PC-3 (cell line): ENCODE data around the gene ADGRV1.

ENCODE experiments used
- CTCF ChIP-seq: fragments of 300-600 bp; sonication (generic); conservative IDR thresholded peaks from 2 replicates; pipeline ENCODE4 v1.5.1; 2017; ENCODE audit warnings: antibody characterized with exemption, low read depth, mild to moderate bottlenecking, low read length
- EZH2 ChIP-seq: fragments of 300-600 bp; sonication (generic); IDR thresholded peaks from one replicate; pipeline ENCODE4 v1.6.1; 2017; ENCODE audit warnings: antibody characterized with exemption, mild to moderate bottlenecking, low read length; ENCODE audit not compliant: unreplicated experiment
- EZH2phosphoT487 ChIP-seq: fragments of 300-600 bp; sonication (generic); IDR thresholded peaks from 2 replicates; pipeline ENCODE4 v1.6.1; 2018; ENCODE audit warnings: mild to moderate bottlenecking, antibody characterized with exemption, low read length, borderline replicate concordance

GRCh38 chr5:91123901-91124300, 565.3 kb downstream of the ADGRV1 start:
- no peak for TF ChIP-seq CTCF
- no peak for TF ChIP-seq EZH2
- no peak for TF ChIP-seq EZH2phosphoT487
